WERI-Rb-1 (cell line): ENCODE measurements around the gene LRRIQ4.

Source experiments
- DNase-seq: peaks from one replicate; pipeline ENCODE4 v3.0.0-alpha.2; 2020
- H3K27ac ChIP-seq: fragments of 250-450 bp; sonication (Bioruptor Pico); 2 replicates; pipeline ENCODE4 v1.5.1; 2020; ENCODE audit warnings: mild to moderate bottlenecking, moderate library complexity
- H3K27me3 ChIP-seq: fragments of 250-450 bp; sonication (Bioruptor Pico); 2 replicates; pipeline ENCODE4 v1.5.1; 2021; ENCODE audit warnings: mild to moderate bottlenecking, low read depth, moderate library complexity; ENCODE audit not compliant: insufficient read depth, severe bottlenecking
- H3K36me3 ChIP-seq: fragments of 250-450 bp; sonication (Bioruptor Pico); 2 replicates; pipeline ENCODE4 v1.5.1; 2020; ENCODE audit warnings: mild to moderate bottlenecking, moderate library complexity
- H3K4me3 ChIP-seq: 2 replicates; pipeline ENCODE4 v1.5.1; 2011; ENCODE audit warnings: low read depth, mild to moderate bottlenecking, control low read depth, low read length
- H3K9me3 ChIP-seq: fragments of 250-450 bp; sonication (Bioruptor Pico); 2 replicates; pipeline ENCODE4 v1.5.1; 2021; ENCODE audit warnings: mild to moderate bottlenecking, moderate library complexity; ENCODE audit not compliant: severe bottlenecking
- TF ChIP-seq, protein P1 (sequence below): IDR thresholded peaks from 2 replicates; pipeline ENCODE4 v1.5.1; 2011; ENCODE audit warnings: low read depth, mild to moderate bottlenecking, control low read depth, inconsistent platforms, low read length

Gene LRRIQ4

DNA sequence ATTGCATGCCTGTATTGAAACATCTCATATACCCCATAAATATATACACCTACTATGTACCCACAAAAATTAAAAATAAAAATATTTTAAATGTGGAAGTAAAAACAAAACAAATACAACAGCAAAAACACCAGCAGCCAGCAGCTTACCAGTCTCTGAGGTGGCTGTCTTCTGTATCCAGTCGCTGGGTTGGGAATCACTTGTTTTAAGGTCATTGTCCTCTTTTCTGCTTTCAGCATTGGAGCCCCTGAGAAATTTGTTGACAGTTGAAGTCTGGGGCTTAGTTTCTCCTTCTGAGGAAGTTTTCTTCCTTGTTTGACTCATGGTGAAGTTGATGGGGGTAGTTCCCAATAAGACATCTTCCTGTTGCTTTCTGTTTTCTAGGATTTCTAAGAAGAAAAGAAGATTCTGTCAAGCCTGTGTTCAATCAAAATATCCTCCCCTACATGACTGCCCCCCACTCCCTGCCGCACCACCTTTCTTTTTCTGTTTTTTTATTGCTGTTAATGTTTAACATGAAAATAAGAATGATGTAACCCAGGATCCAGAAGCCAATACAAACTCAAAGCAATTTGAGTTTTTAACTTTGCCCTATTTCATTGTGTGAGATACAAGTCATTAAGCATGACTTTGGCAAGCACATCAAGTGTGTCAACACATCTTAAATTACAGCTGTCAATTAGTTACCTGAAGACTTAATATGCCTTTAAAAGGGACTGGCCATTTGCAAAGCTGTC, 57.0 kb downstream of the LRRIQ4 start, which contains the start of gene LRRC31:
Gene LRRC31, minus strand, starts transcription at position 452 of the 737 bp plus-strand sequence. Its CDS starts 128 bp downstream, at position 324.
- Histone ChIP-seq H3K36me3 (no peaks in the 10 kb centered on the region), H3K27ac (no peak within 1 kb of the TSS), H3K4me3 (no peak within 1 kb of the TSS), H3K9me3 (no peaks in the 10 kb centered on the region), H3K27me3 (no peaks in the 10 kb centered on the region)
- TF ChIP-seq, protein P1, sequence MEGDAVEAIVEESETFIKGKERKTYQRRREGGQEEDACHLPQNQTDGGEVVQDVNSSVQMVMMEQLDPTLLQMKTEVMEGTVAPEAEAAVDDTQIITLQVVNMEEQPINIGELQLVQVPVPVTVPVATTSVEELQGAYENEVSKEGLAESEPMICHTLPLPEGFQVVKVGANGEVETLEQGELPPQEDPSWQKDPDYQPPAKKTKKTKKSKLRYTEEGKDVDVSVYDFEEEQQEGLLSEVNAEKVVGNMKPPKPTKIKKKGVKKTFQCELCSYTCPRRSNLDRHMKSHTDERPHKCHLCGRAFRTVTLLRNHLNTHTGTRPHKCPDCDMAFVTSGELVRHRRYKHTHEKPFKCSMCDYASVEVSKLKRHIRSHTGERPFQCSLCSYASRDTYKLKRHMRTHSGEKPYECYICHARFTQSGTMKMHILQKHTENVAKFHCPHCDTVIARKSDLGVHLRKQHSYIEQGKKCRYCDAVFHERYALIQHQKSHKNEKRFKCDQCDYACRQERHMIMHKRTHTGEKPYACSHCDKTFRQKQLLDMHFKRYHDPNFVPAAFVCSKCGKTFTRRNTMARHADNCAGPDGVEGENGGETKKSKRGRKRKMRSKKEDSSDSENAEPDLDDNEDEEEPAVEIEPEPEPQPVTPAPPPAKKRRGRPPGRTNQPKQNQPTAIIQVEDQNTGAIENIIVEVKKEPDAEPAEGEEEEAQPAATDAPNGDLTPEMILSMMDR: no peak
- DNase-seq: no peak

DNA sequence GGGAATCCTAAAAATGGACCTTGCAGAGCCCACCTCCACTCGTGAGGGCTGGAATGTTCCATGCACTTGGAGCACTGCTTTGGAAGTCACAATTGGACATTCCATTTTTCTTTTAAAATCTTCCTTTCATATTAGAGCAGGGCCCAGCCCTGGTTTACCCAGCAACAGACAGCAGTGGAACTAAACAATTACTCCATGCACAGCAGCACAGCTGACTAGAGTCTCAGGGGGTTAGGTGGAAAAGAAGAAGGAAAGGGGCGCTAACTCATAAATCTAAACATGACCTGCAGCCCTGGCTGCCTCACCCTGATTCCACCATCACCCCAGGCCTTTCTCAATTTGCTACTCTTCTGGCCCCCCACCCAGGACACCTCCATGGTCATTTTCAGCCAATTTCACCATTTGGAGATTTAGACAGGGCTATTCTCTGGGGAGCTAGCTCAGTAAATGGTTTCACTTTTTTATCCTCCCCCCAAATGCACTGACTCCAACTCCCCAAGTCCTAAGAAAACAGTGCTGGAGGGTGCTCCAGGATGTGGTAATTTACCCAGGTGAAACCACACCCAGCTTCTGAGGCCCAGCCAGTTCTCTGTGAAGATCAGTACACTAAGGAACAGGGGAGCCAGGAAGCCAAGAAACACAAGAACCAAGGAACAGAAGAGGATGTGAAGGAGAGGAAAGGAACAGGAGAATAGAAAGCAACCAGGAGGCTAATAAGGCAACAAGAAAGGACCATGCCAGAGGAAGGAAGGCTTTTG, 58.6 kb downstream of the LRRIQ4 start:
- TF ChIP-seq, protein P1: no peak
- Histone ChIP-seq H3K4me3 (no peak overlapping the region), H3K27me3 (no peaks in the 10 kb centered on the region), H3K36me3 (no peaks in the 10 kb centered on the region), H3K9me3 (no peaks in the 10 kb centered on the region), H3K27ac (no peak overlapping the region)
- DNase-seq: no peak

DNA sequence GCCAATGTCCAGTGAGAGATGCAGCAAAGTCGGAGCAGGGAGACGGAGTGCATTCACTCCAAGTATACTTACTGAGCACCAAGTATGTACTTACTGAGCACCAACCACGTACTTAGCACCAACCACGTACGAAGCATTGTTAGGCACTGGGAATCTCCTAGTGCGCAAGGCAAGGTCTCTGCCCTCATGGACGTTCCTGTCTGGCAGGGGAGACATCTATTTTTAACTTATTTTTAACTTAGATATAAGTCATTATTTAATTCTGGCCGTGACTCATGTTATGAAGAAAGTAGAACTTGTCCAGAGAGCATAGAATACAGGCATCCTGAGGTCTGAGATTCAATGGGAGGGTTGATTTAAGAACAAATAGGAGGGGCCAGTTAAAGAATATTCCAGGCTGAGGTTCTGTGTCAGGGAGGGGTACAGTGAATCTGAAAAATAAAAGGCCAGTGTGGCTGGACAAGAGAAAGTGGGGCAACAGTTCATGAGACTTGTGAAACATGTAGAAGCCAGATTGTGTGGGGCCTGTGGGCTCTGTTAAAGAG, 66.4 kb downstream of the LRRIQ4 start:
- Histone ChIP-seq H3K9me3 (no peaks in the 10 kb centered on the region), H3K27me3 (no peaks in the 10 kb centered on the region), H3K36me3 (no peaks in the 10 kb centered on the region), H3K4me3 (no peak overlapping the region), H3K27ac (no peak overlapping the region)
- TF ChIP-seq, protein P1: no peak
- DNase-seq: no peak

DNA sequence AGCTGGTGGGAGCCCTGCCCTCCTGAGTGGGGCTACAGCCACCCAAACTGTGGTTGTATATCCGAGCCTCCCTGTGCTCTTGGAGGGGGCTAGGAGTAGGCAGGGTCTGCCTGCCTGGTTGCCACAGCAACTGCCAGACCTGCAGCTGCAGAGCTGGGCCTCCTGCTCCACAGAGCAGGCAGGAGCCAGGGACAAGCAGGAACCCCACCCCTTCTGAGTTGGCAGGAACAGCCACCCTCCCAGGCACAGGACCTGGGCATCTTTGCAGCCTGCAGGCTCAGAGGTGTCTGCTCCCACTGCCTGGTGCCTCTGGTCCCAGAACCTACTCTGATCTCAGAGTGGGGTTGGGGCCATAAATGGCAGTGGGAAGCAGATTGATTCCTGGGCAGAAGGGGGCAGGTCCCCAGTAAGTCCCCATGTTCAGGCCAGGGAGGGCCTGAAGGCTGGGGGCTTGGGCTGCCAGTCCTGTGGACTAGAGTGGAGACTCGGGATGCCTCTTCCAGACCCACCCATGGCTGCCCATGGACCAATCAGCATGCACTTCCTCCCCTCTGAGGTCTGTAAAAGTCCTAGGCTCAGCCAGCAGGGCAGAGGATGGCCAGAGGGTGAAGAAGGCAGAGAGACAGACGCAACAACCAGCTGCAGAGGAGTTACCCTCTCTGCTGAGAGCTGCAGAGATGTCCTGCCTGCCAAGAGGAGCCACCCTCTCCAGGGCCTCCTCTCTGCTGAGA, 67.3 kb downstream of the LRRIQ4 start:
- TF ChIP-seq, protein P1: no peak
- no peak overlapping the region for H3K4me3 ChIP-seq

DNA sequence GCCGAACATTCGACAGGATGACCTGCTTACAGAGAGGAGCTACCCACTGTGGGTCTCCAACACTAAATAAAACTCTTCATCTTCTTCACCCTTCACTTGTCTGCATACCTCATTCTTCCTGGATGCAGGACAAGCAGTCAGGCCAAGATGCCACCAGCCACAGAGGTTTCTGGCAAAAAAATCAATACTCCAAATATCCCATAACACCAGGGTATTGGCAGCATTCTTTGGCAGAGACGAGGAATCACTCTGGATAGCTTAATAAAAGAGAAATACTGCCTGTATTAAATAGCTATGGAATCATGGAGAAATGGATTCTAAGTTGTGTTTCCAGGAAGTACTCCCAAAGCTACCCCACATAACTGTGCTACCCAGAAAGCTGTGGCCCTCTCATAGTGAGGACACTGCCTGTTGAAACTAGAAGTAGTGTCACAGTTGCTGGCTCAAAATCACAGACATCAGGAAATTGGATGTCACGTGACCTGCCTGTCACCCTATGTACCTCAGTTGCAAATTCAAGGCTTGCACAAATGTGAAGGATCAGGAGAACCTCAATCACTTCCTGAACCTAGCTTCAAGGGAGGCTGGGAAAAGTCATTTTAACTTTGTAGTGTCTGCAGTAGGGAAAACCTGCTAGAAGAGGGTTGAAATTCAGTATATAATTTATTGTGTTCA, 68.0 kb downstream of the LRRIQ4 start:
- no peaks in the 10 kb centered on the region for H3K9me3 ChIP-seq
- no peak for DNase-seq
- H3K4me3 ChIP-seq: no peak overlapping the region
- no peaks in the 10 kb centered on the region for H3K36me3 ChIP-seq
- TF ChIP-seq, protein P1: no peak
- H3K27me3 ChIP-seq: no peaks in the 10 kb centered on the region
- H3K27ac ChIP-seq: no peak overlapping the region

More for the DNA sequence above, 67.3 kb downstream of the LRRIQ4 start:
- no peak for DNase-seq
- no peaks in the 10 kb centered on the region for H3K9me3 ChIP-seq
- H3K27ac ChIP-seq: no peak overlapping the region
- H3K36me3 ChIP-seq: no peaks in the 10 kb centered on the region
- H3K27me3 ChIP-seq: no peaks in the 10 kb centered on the region
